HG03159 (cell line): ENCODE measurements around the gene ROPN1B.

Experiments
- ATAC-seq: cut with Tn5 transposase; IDR thresholded peaks from one replicate; pipeline ENCODE4 v1.9.1; 2021; ENCODE audit warnings: mild to moderate bottlenecking, moderate library complexity; ENCODE audit not compliant: unreplicated experiment

The ROPN1B gene

DNA sequence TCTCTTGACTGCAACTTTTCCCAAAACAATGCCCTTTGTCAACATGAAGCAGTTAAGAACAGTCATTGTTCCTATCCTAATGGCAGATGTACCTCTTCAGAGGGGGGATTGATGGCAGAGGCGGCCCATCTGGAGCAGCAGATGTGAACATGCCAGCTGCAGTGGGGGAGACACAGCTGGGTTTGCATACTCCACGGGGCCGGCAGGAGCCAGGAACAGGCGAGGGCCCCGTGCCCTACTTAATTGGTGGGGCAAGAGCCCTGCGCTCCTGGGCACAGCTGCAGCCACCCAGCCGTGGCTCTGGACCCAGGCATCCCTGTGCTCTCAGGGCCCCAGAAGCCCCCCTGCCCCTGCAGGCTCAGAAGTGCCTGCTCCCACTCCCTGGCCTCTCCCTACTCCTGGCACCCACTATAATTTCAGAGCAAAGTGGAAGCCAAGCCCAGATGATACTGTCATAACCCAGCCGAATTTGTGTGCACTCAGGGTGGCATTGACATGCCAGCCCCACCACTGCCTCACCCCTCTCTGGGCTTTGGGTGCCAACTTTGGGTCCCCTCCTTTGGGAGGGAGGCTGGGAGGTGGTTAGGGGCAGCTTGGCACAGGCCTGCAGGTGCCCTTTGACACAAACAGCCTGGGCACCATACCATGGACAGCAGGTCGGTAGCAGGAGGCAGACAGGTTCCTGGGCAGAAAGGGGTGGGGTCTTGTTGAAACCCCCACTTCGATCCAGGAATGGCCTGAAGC is 34.6 kb downstream of the ROPN1B start:
- no peak for ATAC-seq

DNA sequence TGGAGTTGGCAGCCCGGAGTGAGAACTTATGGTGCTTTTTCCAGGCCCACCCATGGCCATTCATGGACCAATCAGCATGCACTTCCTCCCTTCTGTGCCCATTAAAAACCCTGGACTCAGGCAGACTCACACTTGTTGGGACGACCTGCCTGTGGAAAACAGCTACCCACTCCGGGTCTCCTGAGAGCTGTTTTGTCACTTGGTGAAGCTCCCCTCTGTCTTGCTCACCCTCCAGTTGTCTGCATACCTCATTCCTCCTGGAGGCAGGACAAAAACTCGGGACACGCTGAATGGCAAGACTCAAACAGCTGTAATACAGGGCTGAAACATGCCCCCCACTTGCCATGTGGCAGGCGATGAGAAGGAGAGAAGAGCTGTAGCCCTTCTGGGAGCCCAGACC is 35.2 kb downstream of the ROPN1B start:
- no peak for ATAC-seq

DNA sequence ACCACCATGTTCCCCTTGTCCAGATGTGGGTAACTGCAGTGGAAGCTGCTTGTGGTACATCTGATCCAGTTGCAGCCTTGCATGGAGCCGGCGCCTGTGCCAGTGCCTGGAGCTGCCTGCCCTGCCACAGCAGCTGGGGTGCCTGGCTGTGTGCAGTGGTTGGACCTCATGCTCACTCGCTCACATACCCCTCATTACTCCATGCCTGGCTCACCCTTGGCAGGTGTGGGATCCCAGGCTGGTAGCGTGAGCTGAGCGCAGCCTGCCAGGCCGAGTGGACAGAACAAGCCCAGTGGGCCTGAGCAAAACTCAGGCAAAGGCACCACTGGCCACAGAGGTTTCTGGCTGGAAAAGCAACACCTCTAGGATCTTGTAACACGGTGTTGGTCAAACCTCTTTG is 35.7 kb downstream of the ROPN1B start:
- no peak for ATAC-seq

DNA sequence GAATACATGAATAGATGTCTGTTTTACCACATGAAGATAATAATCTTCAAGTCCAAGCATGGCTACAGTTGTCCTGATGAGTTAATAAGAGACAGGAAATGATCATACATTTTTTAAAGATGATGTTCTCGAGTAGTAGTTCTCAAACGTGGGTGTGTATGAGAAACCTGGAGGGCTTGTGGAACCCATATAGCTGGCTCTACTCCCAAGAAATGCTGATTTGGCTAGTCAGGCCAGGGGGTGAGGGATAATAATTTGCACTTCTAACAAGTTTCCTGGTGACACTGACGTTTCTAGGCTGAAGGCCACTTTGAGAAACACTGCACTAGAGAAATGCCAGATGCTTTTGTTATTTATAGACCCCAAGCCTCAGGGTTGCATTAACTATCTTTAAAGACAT is 37.0 kb downstream of the ROPN1B start:
- no peak for ATAC-seq

DNA sequence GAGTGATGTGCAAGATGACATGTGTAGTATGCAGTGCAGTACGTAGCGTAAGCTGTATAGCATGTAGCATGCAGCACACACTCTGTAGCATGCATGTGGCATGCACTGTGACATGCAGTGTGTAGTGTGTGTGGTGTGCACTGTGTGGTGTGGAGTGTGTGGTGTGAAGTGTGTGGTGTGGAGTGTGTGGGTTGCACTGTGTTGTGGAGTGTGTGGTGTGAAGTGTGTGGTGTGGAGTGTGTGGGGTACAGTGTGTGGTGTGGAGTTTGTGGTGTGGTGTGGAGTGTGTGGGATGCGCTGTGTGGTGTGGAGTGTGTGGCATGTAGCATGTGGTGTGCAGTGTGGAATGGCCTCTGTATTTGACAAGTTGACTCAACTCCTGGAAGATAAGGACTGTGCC is 39.2 kb downstream of the ROPN1B start:
- no peak for ATAC-seq

DNA sequence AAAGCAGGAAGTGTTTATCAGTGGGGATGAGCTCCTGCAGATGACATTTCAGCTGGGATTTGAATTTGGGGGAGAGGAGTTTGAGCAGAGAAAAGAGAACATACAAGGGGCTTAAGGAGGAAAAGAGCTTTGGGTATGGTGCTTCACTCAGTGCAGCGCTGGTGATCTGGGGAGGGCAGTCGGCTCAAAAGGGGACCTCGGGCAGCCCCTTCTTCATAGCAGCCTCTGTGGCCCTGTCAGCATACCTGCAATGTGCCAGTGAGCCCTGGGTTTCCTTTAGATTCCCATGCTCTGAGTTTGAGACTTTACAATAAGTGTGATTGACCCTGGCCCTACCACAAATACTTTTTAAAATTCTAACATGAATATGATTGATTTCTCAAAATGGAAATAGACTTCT is 40.2 kb downstream of the ROPN1B start:
- ATAC-seq, result no peak

DNA sequence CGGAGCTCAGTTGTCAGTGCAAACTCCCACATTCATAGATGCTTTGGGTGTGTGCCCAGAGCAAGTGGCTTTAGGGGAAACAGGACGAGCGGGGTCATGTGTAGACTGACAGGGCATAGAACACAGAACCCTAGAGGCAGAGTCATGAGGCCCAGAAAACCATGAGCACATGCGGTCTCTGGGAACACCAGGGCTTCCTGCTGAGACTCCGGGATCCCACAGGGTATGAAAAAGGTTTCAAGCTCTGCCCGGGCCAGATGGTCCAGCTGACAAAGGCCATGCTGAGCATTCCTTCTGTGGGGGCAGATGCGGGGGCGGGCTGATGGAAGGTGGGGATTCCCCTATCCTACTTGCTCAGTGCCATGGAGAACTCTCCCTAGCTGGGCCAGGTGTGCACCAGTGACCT is 44.8 kb downstream of the ROPN1B start:
- no peak for ATAC-seq

DNA sequence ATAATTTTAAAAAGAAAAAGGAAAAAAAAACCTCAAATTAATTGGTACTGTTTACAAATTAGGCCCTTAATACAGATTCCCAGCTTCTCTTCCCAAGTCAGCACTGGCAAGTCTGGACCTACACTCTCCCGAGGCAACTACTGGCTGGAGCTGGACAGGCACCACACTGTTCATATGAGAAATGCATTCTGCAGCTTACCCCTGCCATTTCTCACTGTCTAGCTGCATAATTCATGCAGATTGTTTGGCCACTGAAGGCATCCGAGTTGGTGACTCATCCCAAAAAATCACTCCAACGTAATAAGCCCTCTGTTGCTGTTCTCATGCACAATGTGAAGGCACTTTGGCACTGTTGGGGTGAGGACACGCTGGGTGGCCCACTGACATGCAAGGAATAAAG is 45.3 kb downstream of the ROPN1B start:
- ATAC-seq, result no peak

DNA sequence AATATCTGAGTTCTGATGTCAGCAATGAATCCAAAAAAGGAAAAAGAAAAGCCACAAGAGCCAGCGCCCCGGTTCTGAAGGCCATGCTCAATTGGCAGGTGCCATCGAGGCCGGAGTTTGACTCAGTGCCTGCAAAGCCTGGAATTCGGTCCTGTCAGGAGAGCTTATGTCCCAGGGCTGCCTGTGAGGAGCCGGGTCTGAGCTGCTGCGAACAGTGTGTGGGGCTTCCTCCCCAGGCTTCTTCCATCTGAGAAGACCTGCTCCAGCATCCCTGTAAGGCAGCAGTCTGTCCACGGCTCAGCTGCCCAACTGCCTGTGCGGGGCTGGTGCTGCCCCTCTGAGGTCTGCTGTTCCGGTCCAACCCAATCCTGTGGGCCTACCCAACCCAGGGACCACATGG is 46.1 kb downstream of the ROPN1B start:
- ATAC-seq, result no peak

DNA sequence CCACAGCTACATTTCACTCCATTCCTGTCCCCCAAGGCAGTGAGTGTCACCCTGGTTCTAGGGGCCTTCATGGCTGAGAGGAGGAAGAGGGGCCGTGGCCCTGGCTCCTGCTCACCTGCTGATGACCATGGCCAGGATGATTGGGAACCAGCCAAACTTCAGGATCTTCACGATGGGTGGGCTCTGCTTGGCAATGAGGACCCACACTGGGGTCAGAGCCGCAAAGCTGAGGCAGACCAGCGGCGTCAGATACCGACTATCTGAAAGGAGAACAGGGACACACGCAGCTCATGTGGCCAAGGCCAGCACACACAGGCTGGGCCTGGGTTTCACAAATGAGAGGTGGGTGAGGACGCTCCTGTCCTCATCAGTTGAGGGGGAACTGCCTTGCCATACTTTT is 47.6 kb downstream of the ROPN1B start:
- no peak for ATAC-seq

DNA sequence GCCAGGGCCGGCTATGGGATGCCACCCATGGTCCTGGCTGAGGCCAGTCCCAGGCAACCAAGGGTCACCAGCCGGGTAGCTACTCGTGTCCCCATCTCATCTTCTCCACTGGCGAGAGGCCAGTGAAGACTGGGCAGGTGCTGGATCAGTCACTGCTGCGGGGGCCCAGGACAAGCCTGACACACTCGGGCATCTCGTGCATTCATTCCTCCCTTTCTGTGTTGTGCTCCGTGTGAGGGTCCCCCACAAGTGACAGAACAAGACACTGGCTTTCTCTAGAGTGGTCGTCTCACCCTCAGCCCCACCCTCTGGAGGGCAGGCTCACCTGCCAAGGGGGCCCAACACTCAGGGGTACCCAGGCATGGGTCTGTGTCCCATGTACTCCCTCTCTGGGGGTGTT is 48.4 kb downstream of the ROPN1B start:
- ATAC-seq, result no peak

DNA sequence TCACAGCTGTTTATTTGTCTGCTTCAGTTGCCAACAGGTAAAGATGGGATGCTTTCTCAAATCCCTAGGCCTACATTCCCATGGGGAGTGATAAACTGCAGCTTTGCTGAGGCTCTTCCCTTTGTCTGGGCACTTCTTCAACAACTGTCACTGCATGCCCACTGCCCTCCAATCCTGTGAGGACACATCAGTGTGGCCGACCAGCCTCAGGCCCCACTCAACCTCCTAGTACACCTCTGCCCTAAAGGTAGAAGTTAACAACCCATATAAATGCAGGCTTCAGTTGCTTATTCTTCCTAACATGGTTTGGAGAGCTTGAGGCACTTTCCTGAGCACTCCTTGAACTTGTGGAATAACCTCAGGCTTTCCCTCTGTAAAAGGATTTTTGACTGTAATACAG is 49.6 kb downstream of the ROPN1B start:
- no peak for ATAC-seq

DNA sequence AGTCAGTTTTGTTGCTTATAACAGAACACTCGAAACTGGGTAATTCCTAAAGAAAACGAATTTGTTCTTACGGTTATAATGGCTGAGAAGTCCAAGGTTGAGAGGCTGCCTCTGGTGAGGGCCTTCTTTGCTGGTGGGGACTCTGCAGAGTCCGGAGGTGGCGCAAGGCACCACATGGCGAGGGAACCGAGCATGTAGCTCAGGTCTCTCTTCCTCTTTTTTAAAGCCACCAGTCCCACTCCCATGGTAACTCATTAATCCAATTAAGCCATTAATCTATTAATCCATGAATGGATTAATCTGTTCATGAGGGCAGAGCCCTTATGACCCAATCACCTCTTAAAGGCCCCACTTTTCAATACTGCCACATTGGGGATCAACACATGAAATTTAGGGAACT is 50.0 kb downstream of the ROPN1B start:
- no peak for ATAC-seq

DNA sequence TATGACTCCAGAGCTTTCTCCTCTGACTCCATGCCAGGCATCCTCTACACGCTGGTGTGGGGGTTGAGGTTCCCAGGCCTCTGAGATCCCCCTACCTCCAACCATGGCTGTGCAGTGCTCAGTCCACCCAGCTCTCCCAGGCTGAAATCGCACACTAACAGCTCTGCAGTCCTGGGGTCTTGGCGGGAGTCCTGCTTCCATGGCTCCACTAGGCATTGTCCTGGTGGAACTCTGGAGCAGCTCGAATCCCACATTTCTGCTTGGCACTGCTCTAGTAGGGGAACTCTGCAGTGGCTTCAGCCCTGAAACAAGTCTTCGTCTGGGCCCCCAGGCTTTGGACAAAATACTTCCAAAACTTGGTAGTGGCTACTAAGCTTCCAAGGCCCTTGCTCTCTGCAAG is 50.7 kb downstream of the ROPN1B start:
- ATAC-seq, result no peak

DNA sequence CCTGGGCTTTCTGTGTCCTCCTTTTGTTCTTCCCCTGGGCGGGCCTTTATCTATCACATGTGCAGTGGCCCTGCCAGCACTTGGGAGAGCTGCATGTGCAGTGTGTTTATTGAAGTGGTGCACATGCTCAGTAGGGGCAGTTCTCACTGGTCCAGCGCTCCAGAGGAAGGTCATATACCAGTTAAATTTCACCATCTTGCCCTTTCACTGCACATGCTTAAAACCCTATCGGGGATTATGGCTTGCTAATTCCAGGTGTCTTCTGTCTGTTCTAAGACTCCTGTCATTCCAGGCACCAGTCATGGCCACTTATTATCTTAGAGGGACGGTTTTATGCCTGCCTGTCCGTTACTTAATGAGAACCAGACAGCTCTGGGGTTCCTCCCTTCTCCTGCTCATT is 52.2 kb downstream of the ROPN1B start:
- ATAC-seq, result no peak

DNA sequence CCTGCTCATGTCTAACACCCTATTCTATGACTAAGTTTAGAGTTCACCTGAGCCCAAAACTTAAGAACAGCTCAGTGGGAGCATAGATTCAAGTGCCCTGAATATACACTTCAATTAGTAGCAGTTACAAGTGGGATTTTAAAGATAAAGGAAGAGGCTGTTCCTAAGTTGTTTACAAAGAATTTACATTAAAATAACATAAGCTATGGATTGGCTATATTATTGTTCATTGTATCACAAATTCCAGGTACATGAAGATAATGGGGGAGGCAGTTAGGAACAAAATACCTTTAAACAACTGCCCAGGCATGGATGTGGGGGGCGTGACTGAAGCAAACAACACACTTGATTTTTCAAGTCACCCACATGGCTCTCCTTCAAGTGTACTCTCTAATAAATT is 52.7 kb downstream of the ROPN1B start:
- no peak for ATAC-seq

DNA sequence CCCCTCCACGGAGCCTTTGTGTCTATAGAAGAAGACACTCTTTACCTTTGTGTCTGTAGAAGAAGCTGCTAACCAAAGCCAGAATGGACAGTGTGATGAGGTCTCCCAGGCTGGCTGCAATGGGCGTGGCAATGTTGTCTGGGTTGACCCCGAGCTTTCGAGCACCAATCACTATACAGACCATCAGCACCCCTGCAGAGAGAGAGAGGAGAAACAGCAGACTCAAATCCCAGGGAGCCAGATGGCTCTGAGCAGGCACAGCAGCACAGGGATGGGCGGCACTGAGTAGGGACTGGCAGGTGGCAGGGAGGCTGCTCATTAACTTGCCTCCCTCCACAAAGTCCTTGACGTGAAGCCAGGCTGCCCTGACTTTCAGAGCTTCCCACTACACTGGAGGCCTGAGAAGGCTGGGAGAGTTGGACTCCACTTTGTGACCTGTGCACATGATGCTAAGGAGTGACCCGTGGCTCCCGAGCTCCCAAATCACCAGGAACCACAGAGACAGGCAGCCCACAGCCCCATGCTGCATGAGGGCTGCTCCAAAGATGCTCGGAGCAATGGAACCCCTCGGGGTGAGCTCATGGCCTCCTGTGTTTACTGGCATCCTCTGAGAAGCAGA is 53.9 kb downstream of the ROPN1B start:
- ATAC-seq, result no peak

DNA sequence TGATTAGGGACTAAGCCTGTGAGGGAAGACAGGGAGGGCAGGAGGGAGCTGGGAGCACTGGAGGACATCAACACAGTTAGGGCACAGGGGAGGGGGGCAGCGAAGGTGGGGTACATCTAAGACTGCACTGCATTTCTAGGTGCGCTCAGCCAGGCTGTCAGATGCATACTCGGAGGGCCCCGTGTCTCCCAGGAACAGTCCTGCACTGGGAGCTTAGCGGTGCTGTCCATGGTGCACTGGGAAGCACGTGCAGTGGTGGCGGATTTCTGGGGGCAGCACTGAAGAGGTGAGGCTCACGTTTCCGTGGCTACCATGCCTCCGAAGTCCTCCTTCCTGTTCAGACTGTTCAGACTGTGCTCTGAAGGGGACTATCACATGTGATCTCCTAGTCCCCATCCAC is 54.4 kb downstream of the ROPN1B start:
- ATAC-seq, result no peak

DNA sequence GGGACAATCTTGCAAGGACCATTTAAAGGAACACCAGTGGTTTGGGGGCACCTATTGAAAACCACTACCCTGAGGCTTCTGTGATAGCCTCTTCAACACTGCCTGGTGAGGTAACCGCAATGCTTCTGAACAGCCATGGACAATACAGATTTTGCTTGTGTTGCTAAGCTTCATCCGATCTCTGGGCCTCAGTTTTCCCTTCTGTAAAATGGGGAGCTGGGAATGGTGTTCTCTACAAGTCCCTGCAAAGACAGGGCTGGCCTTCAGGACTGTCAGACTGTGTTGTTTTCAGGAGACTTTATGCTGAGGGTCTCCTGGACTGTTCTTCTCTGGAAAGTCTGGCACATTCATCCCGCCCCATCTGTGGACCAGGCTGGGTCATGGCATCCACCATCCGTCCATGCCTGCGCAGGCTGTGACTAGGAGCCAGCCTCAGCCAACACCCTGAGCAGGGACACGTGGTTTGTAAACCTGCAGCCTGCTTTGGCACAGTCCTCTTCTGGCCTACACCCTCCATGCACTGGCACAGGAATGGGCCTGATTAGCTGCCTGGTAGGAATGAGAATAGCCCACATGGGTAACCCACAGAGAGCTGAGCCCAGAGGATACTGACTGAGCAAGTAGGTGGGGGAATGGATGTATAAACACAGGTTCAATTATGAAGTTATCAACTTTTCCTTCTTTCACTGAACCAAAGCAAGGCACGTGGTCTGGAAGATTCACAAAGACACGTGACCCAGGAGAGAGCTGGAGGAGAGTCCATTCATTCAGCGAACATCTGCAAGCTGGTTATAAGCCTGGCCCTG is 55.3 kb downstream of the ROPN1B start:
- no peak for ATAC-seq

DNA sequence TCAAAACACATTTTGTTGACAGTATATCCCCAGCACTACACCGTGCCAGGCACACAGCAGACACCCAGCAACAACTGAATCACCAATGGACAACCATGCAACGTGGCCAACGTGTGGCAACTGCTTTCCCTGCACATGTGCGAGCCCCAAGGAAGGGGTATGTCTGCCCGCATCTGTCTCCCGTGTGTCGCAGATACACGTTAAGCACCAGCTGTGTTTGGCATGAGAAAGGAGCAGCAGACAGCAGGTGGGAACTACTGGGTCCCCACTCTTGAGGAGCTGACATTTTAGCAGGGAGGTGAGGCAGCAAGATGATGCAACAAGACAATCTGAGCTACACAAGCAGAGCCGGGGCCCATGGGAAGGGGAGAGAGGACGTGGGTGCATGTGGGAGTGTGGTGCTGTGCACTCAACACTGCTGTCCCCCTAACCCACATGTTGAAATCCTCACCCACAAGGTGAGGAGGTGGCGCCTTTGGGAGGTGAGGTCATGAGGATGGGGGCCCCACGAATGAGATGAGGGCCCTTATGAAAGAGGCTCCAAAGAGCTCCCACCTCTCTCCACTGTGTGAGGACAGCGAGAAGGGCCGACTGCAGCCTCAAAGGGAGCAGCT is 56.2 kb downstream of the ROPN1B start:
- no peak for ATAC-seq

DNA sequence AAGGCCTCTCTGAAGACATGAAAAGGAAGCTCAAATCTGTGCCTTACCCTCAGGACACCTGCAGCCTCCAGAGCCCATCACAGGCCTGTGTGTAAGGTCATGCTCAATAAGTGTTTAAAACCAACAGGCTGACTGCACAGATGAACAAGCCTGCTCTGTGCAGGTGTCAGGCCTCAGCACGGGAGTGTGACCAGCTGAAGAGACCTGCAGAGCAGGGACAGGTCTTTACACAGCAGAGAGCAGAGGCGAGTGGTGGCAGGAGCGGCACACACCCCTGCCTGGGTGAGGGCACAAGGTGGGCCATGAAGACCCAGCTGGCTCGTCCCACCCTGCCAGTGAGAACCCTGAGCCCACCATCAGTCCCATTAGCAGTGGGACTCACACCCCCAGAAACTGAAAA is 56.9 kb downstream of the ROPN1B start:
- ATAC-seq, result no peak

DNA sequence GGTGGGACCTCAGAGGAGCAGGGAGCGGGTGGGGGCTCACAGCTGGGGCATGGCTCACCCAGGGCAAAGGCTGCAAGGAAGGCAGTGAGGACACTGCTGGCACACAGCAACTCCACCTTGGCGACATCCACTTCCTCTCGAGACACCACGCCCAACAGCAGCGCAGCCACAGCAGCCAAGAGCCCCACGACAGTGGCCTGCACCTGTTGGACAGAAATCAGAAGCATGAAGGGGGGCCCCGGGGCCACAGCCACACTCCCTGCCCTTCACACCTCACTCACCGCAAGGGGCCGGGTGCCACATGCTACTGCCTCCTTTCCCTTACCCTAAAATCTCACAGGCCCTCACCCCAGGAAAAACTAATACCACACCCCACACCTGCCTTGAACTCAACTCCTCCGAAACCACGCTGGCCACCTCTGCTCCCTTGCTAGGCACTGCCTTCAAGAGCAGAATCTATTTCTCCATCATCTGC is 57.3 kb downstream of the ROPN1B start:
- ATAC-seq, result no peak
